ENCODE results near the gene FCHSD2. TPM values are rescaled to one million over a fixed set of nuclear protein-coding genes. Genes with fewer than 3 reads are reported as not detected.

FCHSD2 gene
- polyA plus RNA-seq, 2 of the 4 experiments (the other 2 are of a cell fraction): 10.5 to 19.0 TPM

DNA sequence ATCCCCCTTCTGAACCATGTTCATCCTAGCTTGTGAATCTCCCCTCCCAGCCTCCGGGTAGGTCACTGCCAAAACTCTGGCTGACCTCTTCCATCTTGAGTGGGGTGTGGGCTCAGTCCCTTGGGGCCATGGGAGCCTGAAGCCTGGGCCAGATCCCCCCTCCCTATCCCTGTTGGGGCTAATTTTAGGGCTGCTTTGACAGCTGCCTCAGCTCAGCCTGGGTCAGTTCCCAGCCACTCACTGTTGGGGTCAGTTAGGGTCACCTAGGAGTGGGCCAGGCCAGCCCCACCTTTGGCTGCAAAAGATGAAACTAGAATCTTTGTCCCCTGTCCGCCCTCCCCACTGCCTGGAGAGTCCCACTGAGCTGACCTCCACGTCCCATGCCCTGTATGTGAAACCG, 46.2 kb upstream of the FCHSD2 start:
- no peak for DNase-seq (ENCODE audit: low read depth in 1 of 2, low spot score in 1 of 2)
- H3K4me2 ChIP-seq: no peak overlapping the region
- WGBS (ENCODE audit: missing lambda C conversion rate): 88% methylated on average over 4 of the region's 4 CpGs
- no peaks in the 10 kb centered on the region for H3K9me3 ChIP-seq
- peaks cover 44% of the 10 kb centered on the region for H3K4me1 ChIP-seq
- FAIRE-seq: no peak
- H3K27ac ChIP-seq: peak overlapping the region; percentile 33 to 41; a peak in 2 of 6 replicates
- CTCF ChIA-PET: interaction anchor here (1.0 to 13.9 kb wide), 6 partner anchors 10 to 358 kb away, joined by 4 to 179 read pairs (median 61); no protein-coding TSS in a partner anchor
- no peak overlapping the region for H3K4me3 ChIP-seq
- ATAC-seq: no peak
- TF ChIP-seq HDAC2 (IDR thresholded peaks at IDR 0.05) (no peak), ZNF302 (CRISPR knock-in tag; IDR thresholded peaks at IDR 0.05) (no peak), EHF (CRISPR knock-in tag; IDR thresholded peaks at IDR 0.05) (no peak), POLR2AphosphoS2 (conservative IDR thresholded peaks at IDR 0.05; ENCODE audit: low read length) (no peak), HOXB5 (CRISPR knock-in tag; IDR thresholded peaks at IDR 0.05) (no peak), RCOR1 (IDR thresholded peaks at IDR 0.05; ENCODE audit: low read depth, low read length) (no peak), HEYL (CRISPR knock-in tag; IDR thresholded peaks at IDR 0.05) (no peak), PHF8 (IDR thresholded peaks at IDR 0.05; ENCODE audit: borderline replicate concordance, low read depth) (no peak), HOXA7 (CRISPR knock-in tag; IDR thresholded peaks at IDR 0.05) (no peak)
- TF ChIP-seq, protein P1, sequence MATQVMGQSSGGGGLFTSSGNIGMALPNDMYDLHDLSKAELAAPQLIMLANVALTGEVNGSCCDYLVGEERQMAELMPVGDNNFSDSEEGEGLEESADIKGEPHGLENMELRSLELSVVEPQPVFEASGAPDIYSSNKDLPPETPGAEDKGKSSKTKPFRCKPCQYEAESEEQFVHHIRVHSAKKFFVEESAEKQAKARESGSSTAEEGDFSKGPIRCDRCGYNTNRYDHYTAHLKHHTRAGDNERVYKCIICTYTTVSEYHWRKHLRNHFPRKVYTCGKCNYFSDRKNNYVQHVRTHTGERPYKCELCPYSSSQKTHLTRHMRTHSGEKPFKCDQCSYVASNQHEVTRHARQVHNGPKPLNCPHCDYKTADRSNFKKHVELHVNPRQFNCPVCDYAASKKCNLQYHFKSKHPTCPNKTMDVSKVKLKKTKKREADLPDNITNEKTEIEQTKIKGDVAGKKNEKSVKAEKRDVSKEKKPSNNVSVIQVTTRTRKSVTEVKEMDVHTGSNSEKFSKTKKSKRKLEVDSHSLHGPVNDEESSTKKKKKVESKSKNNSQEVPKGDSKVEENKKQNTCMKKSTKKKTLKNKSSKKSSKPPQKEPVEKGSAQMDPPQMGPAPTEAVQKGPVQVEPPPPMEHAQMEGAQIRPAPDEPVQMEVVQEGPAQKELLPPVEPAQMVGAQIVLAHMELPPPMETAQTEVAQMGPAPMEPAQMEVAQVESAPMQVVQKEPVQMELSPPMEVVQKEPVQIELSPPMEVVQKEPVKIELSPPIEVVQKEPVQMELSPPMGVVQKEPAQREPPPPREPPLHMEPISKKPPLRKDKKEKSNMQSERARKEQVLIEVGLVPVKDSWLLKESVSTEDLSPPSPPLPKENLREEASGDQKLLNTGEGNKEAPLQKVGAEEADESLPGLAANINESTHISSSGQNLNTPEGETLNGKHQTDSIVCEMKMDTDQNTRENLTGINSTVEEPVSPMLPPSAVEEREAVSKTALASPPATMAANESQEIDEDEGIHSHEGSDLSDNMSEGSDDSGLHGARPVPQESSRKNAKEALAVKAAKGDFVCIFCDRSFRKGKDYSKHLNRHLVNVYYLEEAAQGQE (IDR thresholded peaks at IDR 0.05): no peak
- POLR2A ChIA-PET: interaction anchor here (0.6 kb wide), 1 partner anchor 66 kb away, joined by 3 read pairs; no protein-coding TSS in a partner anchor

DNA sequence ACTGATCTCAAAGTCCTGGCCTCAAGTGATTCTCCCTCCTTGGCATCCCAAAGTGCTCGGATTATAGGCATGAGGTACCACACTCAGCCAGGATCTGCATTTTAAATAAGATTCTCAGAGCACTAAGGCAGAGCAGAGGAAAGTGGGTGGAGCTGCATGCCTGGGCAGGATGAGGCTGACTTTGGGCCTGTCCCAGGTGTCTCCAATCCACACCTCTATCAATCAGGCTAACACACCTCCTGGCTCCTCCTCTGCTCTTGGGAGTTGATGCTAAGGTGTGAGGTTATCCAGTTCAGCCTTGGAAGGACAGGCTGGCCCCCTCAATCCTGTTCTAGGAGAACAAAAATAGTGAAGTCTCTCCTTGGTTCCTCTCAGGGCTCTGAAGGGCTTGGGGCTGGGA, 45.7 kb upstream of the FCHSD2 start:
- DNase-seq (ENCODE audit: low read depth in 1 of 2, low spot score in 1 of 2): no peak
- no peak for ATAC-seq
- no peak overlapping the region for H3K4me2 ChIP-seq
- no peak for FAIRE-seq
- H3K27ac ChIP-seq: peak overlapping the region; percentile 33 to 41; a peak in 4 of 6 replicates
- POLR2A ChIA-PET: interaction anchor here (0.6 kb wide), 1 partner anchor 66 kb away, joined by 3 read pairs; no protein-coding TSS in a partner anchor
- peaks cover 40% of the 10 kb centered on the region for H3K4me1 ChIP-seq
- TF ChIP-seq FOXS1 (CRISPR knock-in tag; IDR thresholded peaks at IDR 0.05) (no peak), BHLHE40 (IDR thresholded peaks at IDR 0.05; ENCODE audit: low read depth, low read length) (no peak)
- CTCF ChIA-PET: interaction anchor here (1.0 to 13.9 kb wide), 7 partner anchors 10 to 504 kb away, joined by 4 to 179 read pairs (median 56); no protein-coding TSS in a partner anchor
- WGBS (ENCODE audit: missing lambda C conversion rate): 100% methylated on average over 1 of the region's 1 CpG
- H3K9me3 ChIP-seq: no peaks in the 10 kb centered on the region
- H3K4me3 ChIP-seq: no peak overlapping the region

DNA sequence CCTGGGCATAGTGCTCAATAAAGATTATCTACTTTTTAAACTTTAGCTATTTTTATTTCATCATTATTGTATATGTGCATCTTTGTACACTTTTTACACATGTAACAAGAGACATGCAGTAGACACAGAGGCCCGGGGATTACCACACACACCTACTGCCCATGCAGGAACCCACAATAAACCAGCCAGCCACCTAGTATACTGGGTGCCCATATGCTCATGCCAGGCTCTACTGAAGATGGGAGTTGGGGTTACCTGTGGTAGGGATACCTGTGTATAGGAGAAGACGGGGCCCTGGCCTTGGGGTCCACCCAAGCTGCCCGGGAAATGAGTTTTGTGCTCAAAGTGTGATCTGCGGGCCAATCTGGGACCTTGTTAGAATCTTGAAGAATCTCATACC, 44.8 kb upstream of the FCHSD2 start:
- ATAC-seq (no peak), FAIRE-seq (no peak), DNase-seq (ENCODE audit: low read depth in 1 of 2, low spot score in 1 of 2) (no peak)
- WGBS (ENCODE audit: missing lambda C conversion rate): 41% methylated on average over 4 of the region's 4 CpGs
- peaks cover 32% of the 10 kb centered on the region for H3K4me1 ChIP-seq
- no peak overlapping the region for H3K4me3 ChIP-seq
- peak overlapping the region; percentile 62 for H3K4me2 ChIP-seq
- H3K9me3 ChIP-seq: no peaks in the 10 kb centered on the region
- peak overlapping the region; percentile 74 to 84 for H3K27ac ChIP-seq
- no peak for TF ChIP-seq HOXA7 (CRISPR knock-in tag; IDR thresholded peaks at IDR 0.05)
- no peak for TF ChIP-seq NR3C1 (IDR thresholded peaks at IDR 0.05)
- TF ChIP-seq HDAC2 (IDR thresholded peaks at IDR 0.05): no peak
- TF ChIP-seq CHD2 (IDR thresholded peaks at IDR 0.05; ENCODE audit: low read length, partially characterized antibody): no peak
- TF ChIP-seq, protein P2, sequence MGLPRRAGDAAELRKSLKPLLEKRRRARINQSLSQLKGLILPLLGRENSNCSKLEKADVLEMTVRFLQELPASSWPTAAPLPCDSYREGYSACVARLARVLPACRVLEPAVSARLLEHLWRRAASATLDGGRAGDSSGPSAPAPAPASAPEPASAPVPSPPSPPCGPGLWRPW (IDR thresholded peaks at IDR 0.05): no peak
- TF ChIP-seq, protein P3, sequence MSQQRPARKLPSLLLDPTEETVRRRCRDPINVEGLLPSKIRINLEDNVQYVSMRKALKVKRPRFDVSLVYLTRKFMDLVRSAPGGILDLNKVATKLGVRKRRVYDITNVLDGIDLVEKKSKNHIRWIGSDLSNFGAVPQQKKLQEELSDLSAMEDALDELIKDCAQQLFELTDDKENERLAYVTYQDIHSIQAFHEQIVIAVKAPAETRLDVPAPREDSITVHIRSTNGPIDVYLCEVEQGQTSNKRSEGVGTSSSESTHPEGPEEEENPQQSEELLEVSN (IDR thresholded peaks at IDR 0.05; ENCODE audit: borderline replicate concordance, low read depth): no peak
- TF ChIP-seq HOXB13 (CRISPR knock-in tag; IDR thresholded peaks at IDR 0.05; ENCODE audit: low read depth): no peak
- no peak for TF ChIP-seq ZNF302 (CRISPR knock-in tag; IDR thresholded peaks at IDR 0.05)
- no peak for TF ChIP-seq RNF2 (IDR thresholded peaks at IDR 0.05; ENCODE audit: borderline replicate concordance, low read depth)
- TF ChIP-seq, protein P1 (IDR thresholded peaks at IDR 0.05): no peak
- POLR2A ChIA-PET: no interaction called here
- CTCF ChIA-PET: interaction anchor here (0.6 to 13.9 kb wide), 20 partner anchors 8 to 503 kb away, joined by 3 to 179 read pairs (median 10); partner anchors contain the start of gene FCHSD2
